GM19395 (cell line): ENCODE results near the gene TP63.

Experiments used
- ATAC-seq: cut with Tn5 transposase; IDR thresholded peaks from one replicate; pipeline ENCODE4 v1.9.1; 2021; ENCODE audit warnings: mild to moderate bottlenecking, moderate library complexity; ENCODE audit not compliant: unreplicated experiment

Gene TP63

DNA sequence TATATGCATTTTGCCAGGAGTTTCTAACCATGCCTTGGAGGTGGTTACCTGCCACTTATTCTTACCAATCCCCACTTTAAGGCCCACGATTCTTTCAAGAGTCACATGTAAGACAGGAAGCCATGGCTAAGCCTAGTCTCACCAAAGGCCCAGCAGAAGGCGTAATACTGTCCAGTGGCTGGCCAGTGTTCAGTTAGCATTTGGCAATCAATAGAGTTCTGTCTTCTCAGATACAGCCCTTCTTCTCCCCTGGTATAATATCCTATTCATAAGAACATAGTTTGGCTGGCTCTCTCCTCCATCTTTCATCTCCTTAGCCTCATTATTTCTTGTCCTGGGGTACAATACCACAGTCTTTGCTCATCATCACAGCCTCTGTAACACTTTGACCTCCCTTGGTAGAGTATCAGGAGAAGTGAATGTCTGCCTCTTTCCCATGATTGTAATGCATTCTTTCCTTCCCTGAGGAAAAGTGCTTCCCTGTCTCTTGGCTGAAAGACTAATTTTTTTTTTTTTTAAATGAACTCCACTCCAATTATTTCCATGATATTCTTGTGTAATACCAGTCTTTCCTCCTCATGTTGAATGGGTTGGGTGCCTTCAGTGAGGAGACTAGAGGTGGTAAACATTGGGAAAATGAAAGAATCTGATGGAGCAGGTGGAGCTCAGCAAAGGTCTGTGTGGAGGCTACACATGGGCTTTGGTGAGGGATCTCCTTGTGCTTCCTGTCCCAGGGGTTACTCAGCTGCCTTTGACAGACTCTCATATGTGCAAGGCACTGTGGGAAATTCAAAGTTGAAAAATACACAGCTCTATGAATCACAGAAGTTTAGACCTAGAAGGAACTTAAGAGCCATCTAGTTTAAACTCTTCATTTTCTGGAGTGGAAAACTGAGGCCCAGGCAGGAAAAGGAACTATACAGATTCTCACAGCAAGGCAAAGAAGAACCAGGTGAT is 271.3 kb downstream of the TP63 start:
- ATAC-seq = no peak

DNA sequence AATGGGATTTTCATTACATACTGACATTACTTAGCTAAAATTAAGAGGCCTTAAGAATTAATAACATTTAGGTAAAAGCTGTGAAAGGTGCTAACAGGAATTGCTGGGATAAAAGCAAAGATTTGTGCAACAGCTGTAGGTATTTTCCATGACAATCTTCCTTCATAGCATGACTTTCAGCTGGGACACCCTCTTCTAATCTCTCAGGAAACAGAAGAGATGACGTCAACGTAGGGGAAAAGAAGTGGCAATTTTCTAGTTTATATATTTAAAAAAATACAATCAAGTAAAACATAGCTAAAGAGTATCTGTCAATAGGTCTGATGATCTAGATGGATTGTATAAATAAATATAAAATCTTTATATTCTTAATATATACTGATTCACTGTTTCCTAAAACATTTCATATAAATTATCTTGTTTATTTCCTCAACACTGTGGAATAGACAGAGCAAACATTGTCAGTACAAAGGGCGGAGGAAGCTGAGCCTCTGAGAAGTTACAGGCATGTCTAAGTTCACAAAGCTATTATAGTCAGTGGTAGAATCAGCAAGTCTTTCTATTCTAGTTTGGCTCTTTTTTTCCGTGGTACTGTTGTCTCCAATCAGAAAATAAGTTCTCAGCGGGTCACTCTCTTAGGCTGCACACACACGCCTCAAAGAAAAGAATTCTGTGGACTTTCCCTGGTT is 272.5 kb downstream of the TP63 start:
- ATAC-seq = no peak

DNA sequence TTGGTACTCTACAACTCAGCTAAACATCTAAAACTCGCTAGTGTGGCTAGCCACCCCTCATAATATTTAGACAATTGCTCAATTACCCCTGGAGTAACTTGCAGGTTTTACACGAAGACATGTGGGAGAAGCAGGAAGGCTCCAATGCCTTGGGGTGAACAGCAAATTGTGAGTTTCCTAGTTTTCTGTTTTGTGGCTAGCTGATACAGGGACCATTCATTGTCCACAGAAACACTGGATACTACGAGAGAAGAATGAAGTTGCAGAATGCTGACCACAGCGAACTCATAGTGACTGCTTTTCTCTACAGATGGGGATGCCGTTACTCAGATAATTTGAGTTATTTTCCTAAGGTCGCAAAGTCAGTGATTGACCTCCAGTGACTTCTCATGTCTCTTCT is 276.6 kb downstream of the TP63 start:
- ATAC-seq = no peak

DNA sequence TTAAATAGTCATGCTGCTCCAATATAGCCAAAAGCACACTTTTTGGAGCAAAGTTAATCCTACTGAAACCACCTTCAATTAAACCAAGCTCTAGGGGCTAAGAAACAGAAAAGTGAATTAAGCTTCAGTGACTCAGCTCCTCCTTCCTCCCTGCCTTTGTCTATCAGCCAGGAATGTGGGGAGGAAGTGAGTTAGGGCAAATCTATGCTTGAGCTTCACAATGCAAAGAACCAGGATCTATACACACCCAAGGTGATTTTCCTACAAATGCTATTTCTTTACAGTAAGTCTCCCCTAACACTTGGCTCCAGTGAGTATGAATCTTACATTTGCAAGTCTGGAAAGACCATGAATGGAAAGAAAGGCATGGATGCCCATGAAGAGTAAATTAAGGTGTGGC is 277.5 kb downstream of the TP63 start:
- ATAC-seq = no peak

DNA sequence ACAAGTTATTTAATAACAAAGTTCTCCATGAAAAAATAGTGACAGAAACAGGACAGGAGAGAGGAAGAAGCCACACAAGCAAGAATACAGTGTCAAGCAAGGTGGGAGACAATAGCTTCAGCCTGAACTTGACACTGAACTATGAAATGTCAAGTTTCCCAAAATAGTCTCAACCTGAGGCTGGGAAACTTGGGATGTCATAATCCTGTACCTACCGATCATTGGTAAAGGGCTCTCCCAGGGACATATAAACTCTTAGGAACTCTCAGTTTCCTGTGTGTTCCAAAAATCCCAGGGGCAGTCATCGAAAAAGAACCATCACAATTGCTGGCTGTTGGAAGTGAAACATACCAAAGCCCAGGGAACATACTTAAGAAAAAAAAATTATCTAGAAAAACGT is 277.9 kb downstream of the TP63 start:
- ATAC-seq = no peak

DNA sequence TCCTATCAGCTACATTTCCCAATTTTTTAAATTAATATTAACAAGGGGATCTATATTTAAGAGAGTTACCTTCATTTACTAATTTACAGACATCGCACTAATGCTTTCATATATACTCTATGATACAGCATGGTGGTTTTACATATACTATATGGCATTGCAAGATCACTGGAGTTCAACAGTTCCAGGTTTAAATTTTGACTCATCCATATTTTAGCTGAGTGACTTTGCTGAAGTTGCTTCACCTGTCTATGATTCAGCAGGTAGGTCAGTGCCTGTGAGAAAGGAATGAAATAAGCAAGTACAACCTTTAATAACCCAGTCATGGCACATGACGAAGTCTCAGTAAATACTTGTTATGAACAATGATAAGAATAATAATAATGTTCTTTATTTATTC is 278.4 kb downstream of the TP63 start:
- ATAC-seq = no peak

DNA sequence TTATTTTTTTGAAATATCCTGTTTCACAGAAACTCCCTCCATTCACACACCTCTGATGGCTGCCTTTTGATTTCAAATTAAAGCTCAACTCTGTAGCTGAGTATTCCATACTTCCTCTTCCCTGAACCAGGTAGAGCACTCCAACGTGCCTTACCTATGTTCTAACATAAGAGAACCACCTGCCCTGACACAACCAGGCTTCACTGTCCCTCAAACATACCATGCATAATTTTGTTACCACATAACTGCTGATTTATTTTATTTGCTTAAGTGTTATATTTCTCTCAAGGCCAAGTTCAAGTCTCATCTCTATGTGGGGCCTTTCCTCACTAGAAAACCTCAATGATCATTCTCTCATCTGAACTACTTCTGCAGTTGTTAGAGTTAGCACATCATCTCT is 279.8 kb downstream of the TP63 start:
- ATAC-seq = no peak

DNA sequence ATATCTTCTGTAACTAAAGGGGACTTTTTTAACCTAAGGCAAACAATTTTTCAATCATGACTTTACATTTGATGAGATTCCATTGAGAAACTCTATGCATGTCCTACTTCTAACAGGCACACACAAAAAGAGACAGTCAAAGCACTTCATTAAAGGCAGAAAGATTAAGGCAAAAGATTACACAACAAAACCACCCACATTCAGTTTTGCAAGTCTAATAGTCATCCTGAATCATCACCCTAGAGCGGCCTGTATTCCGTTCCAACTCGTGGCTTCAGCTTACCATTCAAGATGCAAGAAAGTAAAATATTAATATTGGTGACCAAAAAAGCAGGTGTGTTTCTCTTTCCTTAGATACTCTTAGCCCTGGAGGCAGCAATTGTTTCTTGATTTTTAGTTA is 283.6 kb downstream of the TP63 start:
- ATAC-seq = no peak

DNA sequence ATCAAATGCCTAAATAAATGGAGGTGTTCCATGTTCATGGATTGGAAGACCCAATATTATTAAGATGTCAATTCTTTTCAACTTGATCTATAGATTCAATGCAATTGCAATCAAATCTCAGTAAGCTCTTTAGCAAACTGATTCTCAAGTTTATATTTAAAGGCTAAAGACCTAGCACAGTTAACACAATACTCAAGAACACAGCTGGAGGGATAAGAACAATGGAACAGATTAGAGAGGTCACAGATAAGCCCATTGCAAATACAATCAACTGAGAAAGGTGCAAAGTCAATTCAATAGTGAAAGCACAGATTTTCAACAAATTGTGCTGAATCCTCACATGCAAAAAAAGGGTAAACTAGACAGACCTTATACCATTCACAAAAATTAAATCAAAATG is 290.6 kb downstream of the TP63 start:
- ATAC-seq = no peak

DNA sequence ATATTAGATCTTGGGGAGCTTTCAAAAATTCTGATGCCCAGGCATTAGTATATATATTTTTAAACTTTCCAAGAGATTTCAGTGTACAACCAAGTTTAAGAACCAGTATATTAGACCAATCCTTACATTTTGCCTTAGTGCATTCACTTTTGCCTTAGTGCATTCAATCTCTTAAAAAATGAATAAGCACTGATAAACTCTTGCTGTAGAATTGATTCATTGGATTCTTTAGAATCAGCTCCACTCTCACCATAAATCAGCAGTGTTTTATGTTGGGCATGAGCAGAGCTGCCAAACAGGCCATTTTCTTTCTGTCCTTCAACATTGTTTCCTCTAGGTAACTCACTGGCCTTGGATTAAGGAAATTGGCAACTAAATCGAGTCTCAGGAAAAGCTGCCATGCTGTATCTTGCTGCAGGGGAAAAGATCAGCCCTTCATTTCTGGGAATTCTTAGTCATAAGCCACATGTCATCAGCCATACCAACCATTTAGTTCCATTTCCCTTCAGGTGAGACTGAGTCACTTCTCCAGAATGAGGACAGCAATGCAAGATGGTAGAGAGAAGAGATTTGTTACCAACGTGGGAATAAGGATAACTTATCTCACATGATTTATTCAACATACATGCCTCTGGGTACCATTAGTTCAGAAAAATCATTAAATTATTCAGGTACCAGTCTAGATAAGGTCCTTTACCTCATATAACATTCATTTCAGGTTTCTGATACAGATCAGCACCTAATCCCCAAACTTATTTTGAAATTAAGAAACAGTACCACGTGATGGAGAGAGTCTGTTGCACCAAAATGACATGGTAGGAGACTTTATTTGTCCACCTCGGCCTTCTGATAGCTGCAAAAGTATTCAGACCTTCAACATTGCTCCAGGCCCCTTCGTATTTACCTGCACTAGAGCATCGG is 297.0 kb downstream of the TP63 start:
- ATAC-seq = no peak

DNA sequence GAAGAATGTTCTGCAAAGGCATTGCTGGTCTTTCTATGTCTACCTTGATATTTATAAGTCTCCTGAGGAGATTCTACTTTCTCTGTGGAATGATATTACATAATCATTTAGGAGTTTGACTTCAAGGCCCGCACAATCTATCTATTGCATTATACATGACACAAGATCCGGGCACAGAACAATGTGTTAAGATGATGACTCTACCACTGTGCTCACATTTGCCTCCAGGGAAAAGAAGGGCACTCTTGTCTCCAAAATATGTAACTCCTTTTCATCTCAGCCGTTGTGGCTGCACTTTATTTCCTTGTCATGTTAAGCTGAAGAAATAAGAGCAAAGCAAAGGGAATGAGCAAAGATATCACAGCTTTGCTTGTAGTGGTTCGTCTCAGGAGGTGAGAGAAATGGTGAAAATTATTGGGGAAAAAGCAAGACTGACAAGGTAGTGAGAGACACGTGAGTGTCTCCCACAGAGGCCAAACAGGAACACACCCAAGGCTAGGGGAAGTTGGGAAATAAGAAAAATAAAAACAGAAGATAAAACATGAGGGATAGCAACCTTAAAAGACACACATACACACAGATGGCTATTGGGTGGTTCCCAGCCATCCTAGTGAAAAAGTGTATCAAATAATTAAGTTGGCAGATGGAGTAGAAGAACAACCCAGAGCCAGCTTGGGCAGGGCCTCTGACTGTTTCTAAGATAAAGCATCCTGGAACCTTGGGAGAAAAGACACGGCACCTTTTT is 305.2 kb downstream of the TP63 start:
- ATAC-seq = no peak

DNA sequence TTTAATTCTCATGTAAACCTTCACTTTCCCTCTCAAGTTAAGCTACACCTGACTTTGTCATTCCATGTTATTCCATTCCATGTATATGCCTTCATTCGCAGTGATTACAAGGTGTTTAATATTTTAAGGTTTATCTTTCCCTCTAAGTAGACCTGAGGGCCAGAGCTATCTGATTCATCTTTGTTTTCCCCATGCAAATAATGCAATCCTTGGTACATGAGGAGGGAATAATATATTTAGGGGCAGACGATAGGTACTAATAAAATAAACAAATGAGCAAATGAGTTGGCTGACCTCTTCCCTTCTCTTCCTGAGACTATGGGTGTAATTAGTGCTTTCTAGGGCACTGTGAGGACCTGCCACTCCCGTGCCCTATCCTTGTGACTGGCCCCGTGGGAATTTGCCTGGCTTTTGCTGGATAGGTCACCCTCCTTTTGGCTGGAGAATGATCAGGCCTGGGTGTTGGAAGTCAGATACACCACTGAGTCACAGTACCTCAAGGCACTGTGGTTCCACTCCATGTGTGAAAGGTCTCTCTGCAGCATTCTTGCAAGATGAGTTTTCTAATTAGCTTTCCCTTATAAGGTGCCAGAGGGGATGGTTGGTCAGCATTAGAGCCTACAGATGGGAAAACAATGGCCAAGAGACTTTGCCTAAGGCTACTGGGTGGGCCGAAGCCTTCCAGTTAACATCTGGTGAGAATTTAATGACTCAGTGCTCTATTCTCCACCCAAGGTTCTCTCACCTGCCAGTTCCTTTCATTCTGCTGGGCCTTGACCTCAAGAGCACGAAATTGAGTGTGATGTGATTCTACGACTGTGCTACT is 306.3 kb downstream of the TP63 start:
- ATAC-seq = no peak

DNA sequence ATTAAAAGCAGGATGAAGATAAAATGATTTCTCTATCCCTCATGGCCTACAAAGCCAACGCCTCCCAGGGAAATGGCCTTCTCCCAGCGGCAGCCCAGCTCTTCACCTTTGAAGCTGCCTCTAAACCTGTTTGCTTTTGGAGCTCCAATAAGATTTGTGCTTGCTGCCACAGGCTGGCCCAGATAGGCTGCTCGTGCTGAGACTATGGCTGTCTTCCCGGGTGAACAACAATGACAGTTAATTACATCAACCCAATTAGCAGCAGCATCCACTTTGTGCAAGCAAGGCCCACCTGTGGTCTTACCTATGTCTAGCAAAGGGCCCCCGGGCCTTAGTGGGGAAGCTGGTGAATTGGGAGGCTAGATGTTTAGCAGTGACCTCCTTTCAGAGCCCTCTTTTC is 309.9 kb downstream of the TP63 start:
- no peak for ATAC-seq

DNA sequence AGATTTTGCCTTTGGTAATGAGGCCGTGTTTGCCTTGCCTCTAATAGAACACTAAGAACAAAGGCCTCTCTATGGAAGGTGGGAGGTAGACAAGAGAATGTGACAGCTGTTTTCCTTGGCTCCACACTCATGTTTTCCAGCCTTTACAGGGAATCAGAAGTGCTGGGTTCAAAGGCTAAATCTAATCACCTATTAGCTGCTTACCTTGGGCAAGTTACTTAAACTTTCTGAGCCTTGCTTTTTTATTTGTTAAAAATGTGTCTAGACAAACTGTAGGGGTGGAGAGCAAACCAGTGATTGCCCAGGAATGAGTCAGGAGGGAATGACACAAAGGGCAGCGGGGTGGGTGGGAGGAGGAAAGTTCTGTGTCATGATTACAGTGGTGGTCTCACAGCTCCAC is 310.5 kb downstream of the TP63 start:
- no peak for ATAC-seq

DNA sequence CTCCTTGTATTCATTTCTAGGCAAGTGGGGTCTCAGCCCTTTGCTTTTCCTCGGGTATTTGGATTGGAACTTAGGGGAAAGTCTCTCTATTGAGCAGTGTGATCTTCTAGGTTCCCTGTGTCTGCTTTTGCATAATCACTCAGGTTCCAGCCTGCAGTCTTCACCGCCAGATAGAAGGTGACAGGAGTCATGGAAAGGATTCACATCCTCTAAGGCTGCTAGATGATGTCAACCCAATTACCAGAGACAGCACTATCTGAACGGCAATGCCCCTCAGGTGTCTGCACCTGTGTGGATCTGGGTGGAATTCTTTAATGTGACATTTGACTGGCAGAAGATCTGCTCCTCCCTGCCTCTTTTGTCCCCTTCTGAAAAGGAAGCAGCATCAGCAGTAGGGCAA is 311.8 kb downstream of the TP63 start:
- no peak for ATAC-seq

DNA sequence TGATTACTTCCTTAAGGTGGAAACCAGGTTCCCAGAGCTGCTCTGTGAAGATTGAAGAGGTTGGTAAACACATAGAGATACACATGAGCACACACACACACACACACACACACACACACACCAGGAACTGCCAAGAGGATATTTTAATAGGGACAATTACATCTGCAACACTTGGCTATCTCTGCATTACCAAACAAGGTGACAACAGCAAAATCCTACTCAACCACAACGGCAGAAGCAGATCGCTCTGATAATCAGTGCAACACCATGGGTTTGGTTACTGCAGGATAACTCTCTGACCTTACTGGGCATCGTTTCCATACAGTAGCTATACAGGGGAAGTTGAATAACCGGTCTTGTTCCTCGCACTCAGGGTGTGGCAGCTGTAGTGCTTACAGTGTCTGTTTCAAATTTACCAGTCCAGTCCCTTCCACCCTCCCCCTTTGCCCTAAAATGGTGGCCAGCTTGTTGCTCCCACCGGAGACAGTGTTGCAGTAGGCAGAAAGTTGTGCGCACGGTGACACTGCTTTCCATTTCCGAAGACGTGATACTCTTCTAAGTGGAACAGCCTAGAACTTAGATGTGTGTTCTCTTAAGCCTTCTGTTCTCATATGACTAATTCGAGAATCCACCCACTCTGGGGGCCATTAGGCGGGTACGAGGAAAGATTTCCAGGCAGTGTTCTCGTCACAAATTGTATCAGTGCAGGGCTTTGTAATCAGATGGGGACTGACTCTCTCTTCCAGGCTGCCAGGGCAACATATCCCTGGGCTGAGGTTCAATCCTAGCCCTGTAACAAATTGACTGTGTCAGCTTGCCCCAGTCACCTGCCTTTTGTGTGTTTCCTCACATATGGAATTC is 313.3 kb downstream of the TP63 start:
- no peak for ATAC-seq

DNA sequence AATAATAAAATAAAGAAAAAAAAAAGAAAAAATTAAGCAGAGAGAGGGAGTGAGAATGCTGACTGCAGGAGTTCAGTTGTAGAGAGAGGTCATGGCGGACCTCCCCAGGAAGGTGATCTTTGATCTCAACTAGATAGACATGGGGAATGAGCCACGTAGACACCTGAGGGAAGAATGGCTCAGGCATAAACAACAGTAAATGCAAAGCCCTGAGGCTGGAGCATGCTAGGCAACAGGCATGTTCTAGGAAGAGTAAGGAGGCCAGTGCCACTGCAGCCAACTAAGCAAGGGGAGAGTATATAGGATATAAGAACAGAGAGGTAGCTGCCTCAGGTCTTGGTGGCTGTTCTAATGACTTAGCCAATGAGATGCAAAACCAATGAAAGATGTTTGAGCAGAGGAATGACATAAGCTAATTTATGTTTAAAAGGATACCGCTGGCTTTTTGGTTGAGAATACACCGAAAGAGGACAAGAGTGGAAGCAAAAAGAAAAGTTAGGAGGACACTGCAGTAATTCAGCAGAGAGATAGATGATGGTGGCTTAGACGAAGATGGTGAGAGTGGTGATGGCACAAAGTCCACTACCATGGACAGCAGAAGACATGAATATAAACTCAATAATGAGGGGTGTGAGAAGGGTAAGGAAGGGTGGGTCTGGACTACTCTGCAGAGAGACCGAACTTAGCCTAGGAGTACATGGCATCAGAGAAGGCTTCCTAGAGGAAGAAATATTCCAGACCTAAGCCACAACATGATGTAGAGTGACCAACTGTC is 314.9 kb downstream of the TP63 start:
- no peak for ATAC-seq
